ENCODE data around the gene SERPING1.

The SERPING1 gene

GRCh38 chr11:57634311-57634710 is 36.8 kb downstream of the SERPING1 start:
- ChIA-PET POLR2A (no interaction called here), CTCF (interaction anchor here (0.8 to 2.6 kb wide), 9 partner anchors 10 to 143 kb away, joined by 3 to 10 read pairs (median 3); partner anchors contain the start of gene UBE2L6)
- H3K4me1 ChIP-seq (ENCODE audit: control extremely low read depth in 1 of 4, control insufficient read depth in 4 of 4, insufficient read depth in 4 of 4, low read length in 3 of 4) = peaks cover 0 to 27% (median 17%) of the 10 kb centered on the region in 4 experiments
- no peaks in the 10 kb centered on the region for H3K36me3 ChIP-seq (ENCODE audit: control insufficient read depth in 4 of 4, insufficient read depth in 4 of 4, low read length in 3 of 4)
- H3K27me3 ChIP-seq (replicated peaks in 2 of 5; ENCODE audit: control insufficient read depth in 4 of 5, insufficient read depth in 5 of 5, low read length in 4 of 5) = no peaks in the 10 kb centered on the region
- DNase-seq = no peak
- no peak overlapping the region for H3K4me3 ChIP-seq (ENCODE audit: control insufficient read depth in 1 of 7, extremely low read depth in 1 of 7, insufficient read depth in 4 of 7, low read depth in 2 of 7, low read length in 6 of 7)
- H3K9me3 ChIP-seq (ENCODE audit: control extremely low read depth in 1 of 5, control insufficient read depth in 4 of 5, insufficient read depth in 2 of 5, low read depth in 1 of 5, low read length in 4 of 5) = no peaks in the 10 kb centered on the region
- no peak overlapping the region for H3K27ac ChIP-seq (ENCODE audit: insufficient read depth in 1 of 2, low read depth in 1 of 2, low read length in 2 of 2, poor library complexity in 1 of 2, severe bottlenecking in 2 of 2)

DNA sequence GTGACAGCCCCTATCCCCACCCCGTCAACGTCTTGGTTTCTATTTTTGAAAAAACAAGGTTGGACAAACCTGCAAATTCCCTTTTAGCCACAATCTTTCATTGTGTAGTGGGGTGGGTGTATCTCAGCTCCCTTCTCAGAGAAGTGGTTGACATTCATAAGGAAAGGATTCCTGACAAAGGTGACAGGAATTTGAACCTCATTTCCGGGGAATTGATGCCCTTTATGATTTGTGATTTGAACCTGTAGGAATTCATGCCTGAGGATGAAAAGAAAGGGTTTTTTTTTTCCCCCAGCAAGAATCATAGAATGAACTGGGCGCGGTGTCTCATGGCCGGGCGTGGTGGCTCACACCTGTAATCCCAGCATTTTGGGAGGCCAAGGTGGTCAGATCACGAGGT is 37.8 kb downstream of the SERPING1 start:
- POLR2A ChIA-PET = no interaction called here
- no peak overlapping the region for H3K4me3 ChIP-seq (ENCODE audit: control insufficient read depth in 1 of 7, extremely low read depth in 1 of 7, insufficient read depth in 4 of 7, low read depth in 2 of 7, low read length in 6 of 7)

GRCh38 chr11:57637626-57638004 is 40.1 kb downstream of the SERPING1 start:
- 3% methylated on average over 10 of the region's 18 CpGs for WGBS (ENCODE audit: insufficient coverage)
- Histone ChIP-seq H3K4me1 (ENCODE audit: control extremely low read depth in 1 of 4, control insufficient read depth in 4 of 4, insufficient read depth in 4 of 4, low read length in 3 of 4) (peaks cover 7 to 55% (median 40%) of the 10 kb centered on the region in 4 experiments), H3K27me3 (replicated peaks in 2 of 5; ENCODE audit: control insufficient read depth in 4 of 5, insufficient read depth in 5 of 5, low read length in 4 of 5) (no peaks in the 10 kb centered on the region), H3K9me3 (ENCODE audit: control extremely low read depth in 1 of 5, control insufficient read depth in 4 of 5, insufficient read depth in 2 of 5, low read depth in 1 of 5, low read length in 4 of 5) (no peaks in the 10 kb centered on the region), H3K36me3 (ENCODE audit: control insufficient read depth in 4 of 4, insufficient read depth in 4 of 4, low read length in 3 of 4) (peaks cover 0 to 8% (median 0%) of the 10 kb centered on the region in 4 experiments), H3K27ac (ENCODE audit: insufficient read depth in 1 of 2, low read depth in 1 of 2, low read length in 2 of 2, poor library complexity in 1 of 2, severe bottlenecking in 2 of 2) (peak overlapping the region in 1 of 2 experiments; percentile 47), H3K4me3 (ENCODE audit: control insufficient read depth in 1 of 7, extremely low read depth in 1 of 7, insufficient read depth in 4 of 7, low read depth in 2 of 7, low read length in 6 of 7) (peak overlapping the region; percentile 49 to 92 (median 88))
- ChIA-PET POLR2A (interaction anchor here (0.9 kb wide), 1 partner anchor 106 kb away, joined by 3 read pairs; no protein-coding TSS in a partner anchor), CTCF (interaction anchor here (0.6 to 14.0 kb wide), 7 partner anchors 18 to 177 kb away, joined by 3 to 401 read pairs (median 4); partner anchors contain the start of gene UBE2L6)
- DNase-seq = no peak

More for the DNA sequence above, 37.8 kb downstream of the SERPING1 start:
- no peak for DNase-seq
- Histone ChIP-seq H3K36me3 (ENCODE audit: control insufficient read depth in 4 of 4, insufficient read depth in 4 of 4, low read length in 3 of 4) (no peaks in the 10 kb centered on the region), H3K9me3 (ENCODE audit: control extremely low read depth in 1 of 5, control insufficient read depth in 4 of 5, insufficient read depth in 2 of 5, low read depth in 1 of 5, low read length in 4 of 5) (no peaks in the 10 kb centered on the region), H3K27me3 (replicated peaks in 2 of 5; ENCODE audit: control insufficient read depth in 4 of 5, insufficient read depth in 5 of 5, low read length in 4 of 5) (no peaks in the 10 kb centered on the region), H3K27ac (ENCODE audit: insufficient read depth in 1 of 2, low read depth in 1 of 2, low read length in 2 of 2, poor library complexity in 1 of 2, severe bottlenecking in 2 of 2) (no peak overlapping the region), H3K4me1 (ENCODE audit: control extremely low read depth in 1 of 4, control insufficient read depth in 4 of 4, insufficient read depth in 4 of 4, low read length in 3 of 4) (peaks cover 3 to 37% (median 26%) of the 10 kb centered on the region in 4 experiments)
- CTCF ChIA-PET = interaction anchor here (1.0 to 9.8 kb wide), 7 partner anchors 9 to 88 kb away, joined by 3 to 158 read pairs (median 6); no protein-coding TSS in a partner anchor
- 94% methylated on average over 3 of the region's 8 CpGs for WGBS (ENCODE audit: insufficient coverage)

- H3K27me3 ChIP-seq (replicated peaks in 2 of 5; ENCODE audit: control insufficient read depth in 4 of 5, insufficient read depth in 5 of 5, low read length in 4 of 5) = no peaks in the 10 kb centered on the region
- H3K4me1 ChIP-seq (ENCODE audit: control extremely low read depth in 1 of 4, control insufficient read depth in 4 of 4, insufficient read depth in 4 of 4, low read length in 3 of 4) = peaks cover 7 to 58% (median 40%) of the 10 kb centered on the region in 4 experiments
- peaks cover 0 to 8% (median 0%) of the 10 kb centered on the region in 4 experiments for H3K36me3 ChIP-seq (ENCODE audit: control insufficient read depth in 4 of 4, insufficient read depth in 4 of 4, low read length in 3 of 4)
- ChIA-PET CTCF (interaction anchor here (0.6 to 14.0 kb wide), 10 partner anchors 7 to 292 kb away, joined by 3 to 401 read pairs (median 63); partner anchors contain the start of genes TIMM10 and UBE2L6), POLR2A (interaction anchor here (0.7 to 3.3 kb wide), 4 partner anchors 10 to 212 kb away, joined by 3 to 18 read pairs (median 4); partner anchors contain the start of gene UBE2L6)
- H3K9me3 ChIP-seq (ENCODE audit: control extremely low read depth in 1 of 5, control insufficient read depth in 4 of 5, insufficient read depth in 2 of 5, low read depth in 1 of 5, low read length in 4 of 5) = no peaks in the 10 kb centered on the region
- peak overlapping the region; percentile 46 to 66 for H3K27ac ChIP-seq (ENCODE audit: insufficient read depth in 1 of 2, low read depth in 1 of 2, low read length in 2 of 2, poor library complexity in 1 of 2, severe bottlenecking in 2 of 2)
- no peak for DNase-seq
- peak overlapping the region; percentile 49 to 92 (median 88) for H3K4me3 ChIP-seq (ENCODE audit: control insufficient read depth in 1 of 7, extremely low read depth in 1 of 7, insufficient read depth in 4 of 7, low read depth in 2 of 7, low read length in 6 of 7)
- WGBS (ENCODE audit: insufficient coverage) = 0% methylated on average over 28 of the region's 47 CpGs
Measured at GRCh38 chr11:57638005-57638781, 40.7 kb downstream of the SERPING1 start.

DNA sequence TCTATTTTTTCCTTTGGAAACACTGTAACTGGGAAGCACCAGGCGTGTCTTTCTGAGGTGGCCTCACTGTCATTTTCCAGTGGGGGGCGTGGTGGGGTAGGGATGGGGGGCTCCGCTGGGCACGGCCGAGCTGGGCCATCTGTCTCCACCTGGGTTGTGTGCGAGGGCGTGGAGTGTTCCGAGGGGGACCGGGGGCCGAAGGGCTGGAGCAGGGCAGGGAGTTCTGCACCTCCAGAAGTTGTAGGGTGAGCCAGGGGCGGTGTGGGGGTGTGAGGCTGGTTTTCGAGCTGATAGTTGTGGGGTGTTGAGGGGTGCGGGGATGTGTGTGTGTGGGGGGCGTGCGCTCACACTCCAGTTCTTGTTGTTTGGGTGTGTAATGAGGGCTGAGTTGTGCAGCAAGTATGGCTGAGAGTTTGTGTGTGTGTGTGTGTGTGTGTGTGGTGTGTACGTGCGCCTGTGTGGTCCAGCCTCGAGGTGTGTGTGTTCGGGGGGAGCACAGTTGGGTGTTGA is 41.4 kb downstream of the SERPING1 start:
- peaks cover 7 to 64% (median 40%) of the 10 kb centered on the region in 4 experiments for H3K4me1 ChIP-seq (ENCODE audit: control extremely low read depth in 1 of 4, control insufficient read depth in 4 of 4, insufficient read depth in 4 of 4, low read length in 3 of 4)
- H3K4me3 ChIP-seq (ENCODE audit: control insufficient read depth in 1 of 7, extremely low read depth in 1 of 7, insufficient read depth in 4 of 7, low read depth in 2 of 7, low read length in 6 of 7) = peak overlapping the region; percentile 49 to 92 (median 88)
- H3K27me3 ChIP-seq (replicated peaks in 2 of 5; ENCODE audit: control insufficient read depth in 4 of 5, insufficient read depth in 5 of 5, low read length in 4 of 5) = no peaks in the 10 kb centered on the region
- POLR2A ChIA-PET = interaction anchor here (0.6 to 3.3 kb wide), 6 partner anchors 9 to 334 kb away, joined by 3 to 18 read pairs (median 3); partner anchors contain the start of genes UBE2L6 and YPEL4
- no peaks in the 10 kb centered on the region for H3K9me3 ChIP-seq (ENCODE audit: control extremely low read depth in 1 of 5, control insufficient read depth in 4 of 5, insufficient read depth in 2 of 5, low read depth in 1 of 5, low read length in 4 of 5)
- H3K27ac ChIP-seq (ENCODE audit: insufficient read depth in 1 of 2, low read depth in 1 of 2, low read length in 2 of 2, poor library complexity in 1 of 2, severe bottlenecking in 2 of 2) = peak overlapping the region; percentile 46 to 66
- CTCF ChIA-PET = interaction anchor here (1.1 to 14.0 kb wide), 15 partner anchors 7 to 293 kb away, joined by 3 to 401 read pairs (median 29); partner anchors contain the start of genes SERPING1, TIMM10, UBE2L6 and YPEL4
- DNase-seq = no peak
- 0% methylated on average over 3 of the region's 19 CpGs for WGBS (ENCODE audit: insufficient coverage)
- H3K36me3 ChIP-seq (ENCODE audit: control insufficient read depth in 4 of 4, insufficient read depth in 4 of 4, low read length in 3 of 4) = peaks cover 0 to 12% (median under 1%) of the 10 kb centered on the region in 4 experiments

- no peaks in the 10 kb centered on the region for H3K27me3 ChIP-seq (replicated peaks in 2 of 5; ENCODE audit: control insufficient read depth in 4 of 5, insufficient read depth in 5 of 5, low read length in 4 of 5)
- H3K36me3 ChIP-seq (ENCODE audit: control insufficient read depth in 4 of 4, insufficient read depth in 4 of 4, low read length in 3 of 4) = peaks cover 0 to 12% (median 1%) of the 10 kb centered on the region in 4 experiments
- POLR2A ChIA-PET = interaction anchor here (0.6 to 3.3 kb wide), 6 partner anchors 8 to 372 kb away, joined by 3 to 18 read pairs (median 3); partner anchors contain the start of genes UBE2L6 and YPEL4
- CTCF ChIA-PET = interaction anchor here (0.6 to 14.0 kb wide), 27 partner anchors 8 to 297 kb away, joined by 3 to 401 read pairs (median 8); partner anchors contain the start of genes SERPING1, TIMM10, UBE2L6 and YPEL4
- H3K4me3 ChIP-seq (ENCODE audit: control insufficient read depth in 1 of 7, extremely low read depth in 1 of 7, insufficient read depth in 4 of 7, low read depth in 2 of 7, low read length in 6 of 7) = peak overlapping the region; percentile 49 to 92 (median 88)
- no peaks in the 10 kb centered on the region for H3K9me3 ChIP-seq (ENCODE audit: control extremely low read depth in 1 of 5, control insufficient read depth in 4 of 5, insufficient read depth in 2 of 5, low read depth in 1 of 5, low read length in 4 of 5)
- peak overlapping the region; percentile 46 to 66 for H3K27ac ChIP-seq (ENCODE audit: insufficient read depth in 1 of 2, low read depth in 1 of 2, low read length in 2 of 2, poor library complexity in 1 of 2, severe bottlenecking in 2 of 2)
- DNase-seq = peak; percentile 63 to 93 (median 90)
- H3K4me1 ChIP-seq (ENCODE audit: control extremely low read depth in 1 of 4, control insufficient read depth in 4 of 4, insufficient read depth in 4 of 4, low read length in 3 of 4) = peaks cover 7 to 68% (median 41%) of the 10 kb centered on the region in 4 experiments
- 3% methylated on average over 5 of the region's 15 CpGs for WGBS (ENCODE audit: insufficient coverage)
Measured at GRCh38 chr11:57639321-57640067, 42.0 kb downstream of the SERPING1 start.

All from common myeloid progenitor, CD34-positive (primary cell).